NCI-H2196 treated with DMSO at 0.1 percent for 48 hours (cell line): ENCODE results near the gene SYNE2.
"Not testable (repeated sequence)": the region's sequence is repeated elsewhere in the genome, so short reads cannot be mapped to it uniquely, and the experiment has no call there.

ENCODE experiments used
- DNase-seq: peaks from one replicate; lab custom pipeline; 2025; ENCODE audit not compliant: unreplicated experiment; lab: John Stamatoyannopoulos, UW

Gene SYNE2

GRCh38 chr14:64012720-64013119 lies 159.9 kb downstream of the SYNE2 start:
- no peak for DNase-seq

GRCh38 chr14:64025479-64025878 lies 172.7 kb downstream of the SYNE2 start:
- no peak for DNase-seq

- DNase-seq, result no peak
Observed at GRCh38 chr14:64026600-64026999, 173.8 kb downstream of the SYNE2 start.

GRCh38 chr14:64035143-64035542 lies 182.3 kb downstream of the SYNE2 start:
- DNase-seq, result no peak

GRCh38 chr14:64037869-64038745 lies 185.3 kb downstream of the SYNE2 start:
- not testable (repeated sequence) for DNase-seq

GRCh38 chr14:64038841-64039542 lies 186.2 kb downstream of the SYNE2 start:
- no peak for DNase-seq

- no peak for DNase-seq
Observed at GRCh38 chr14:64040044-64040443, 187.2 kb downstream of the SYNE2 start.

GRCh38 chr14:64043296-64043695 lies 190.5 kb downstream of the SYNE2 start:
- not testable (repeated sequence) for DNase-seq

GRCh38 chr14:64045091-64045490 lies 192.3 kb downstream of the SYNE2 start:
- no peak for DNase-seq

GRCh38 chr14:64049616-64050381 lies 197.0 kb downstream of the SYNE2 start:
- no peak for DNase-seq

- DNase-seq, result no peak
Observed at GRCh38 chr14:64053694-64054669, 201.2 kb downstream of the SYNE2 start.

- no peak for DNase-seq
Observed at GRCh38 chr14:64059454-64060198, 206.8 kb downstream of the SYNE2 start.

- no peak for DNase-seq
Observed at GRCh38 chr14:64060199-64060545, 207.4 kb downstream of the SYNE2 start.

- no peak for DNase-seq
Observed at GRCh38 chr14:64060648-64061096, 207.9 kb downstream of the SYNE2 start.

GRCh38 chr14:64061115-64061514 lies 208.3 kb downstream of the SYNE2 start:
- DNase-seq, result no peak

- no peak for DNase-seq
Observed at GRCh38 chr14:64061706-64062105, 208.9 kb downstream of the SYNE2 start.

- no peak for DNase-seq
Observed at GRCh38 chr14:64062381-64063115, 209.7 kb downstream of the SYNE2 start.

GRCh38 chr14:64064447-64064846 lies 211.6 kb downstream of the SYNE2 start:
- no peak for DNase-seq
